Measurements from ENCODE around the gene CIC. TPM values are rescaled to one million over a fixed set of nuclear protein-coding genes. Genes with fewer than 3 reads are reported as not detected.
A peak's percentile ranks its signal among the peaks of the same experiment; 100 is the strongest.

The CIC gene
- total RNA-seq, 4 donors from 2014 or later = 15.2 to 52.2 (median 41.5) TPM

DNA sequence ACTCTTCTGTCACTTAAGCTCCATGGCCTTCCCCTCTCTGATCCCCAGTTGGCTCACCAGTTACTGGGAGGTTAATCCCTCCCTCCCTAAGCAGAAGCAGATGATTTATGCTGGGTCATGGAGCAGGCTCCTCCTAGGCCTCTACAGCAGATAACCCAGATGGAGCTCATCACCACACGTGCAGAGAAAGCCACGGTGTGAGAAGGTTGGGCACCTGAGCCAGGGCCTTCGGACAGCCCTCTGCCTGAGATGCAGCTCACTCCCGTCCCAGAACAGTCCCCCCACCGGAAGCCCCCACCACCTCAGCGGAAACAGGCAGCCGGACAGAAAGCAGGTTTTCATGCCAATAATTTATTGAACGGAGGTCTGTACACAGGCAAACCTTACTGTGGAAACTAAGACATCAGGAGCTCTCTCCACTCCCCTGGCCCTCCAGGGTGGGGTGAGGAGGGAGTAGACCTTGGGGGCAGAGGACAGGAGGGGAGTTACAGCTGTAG lies 39.1 kb upstream of the CIC start:
- intact Hi-C loops (cut with DNase I; ENCODE audit: low total_unique reads) = no loop called here

DNA sequence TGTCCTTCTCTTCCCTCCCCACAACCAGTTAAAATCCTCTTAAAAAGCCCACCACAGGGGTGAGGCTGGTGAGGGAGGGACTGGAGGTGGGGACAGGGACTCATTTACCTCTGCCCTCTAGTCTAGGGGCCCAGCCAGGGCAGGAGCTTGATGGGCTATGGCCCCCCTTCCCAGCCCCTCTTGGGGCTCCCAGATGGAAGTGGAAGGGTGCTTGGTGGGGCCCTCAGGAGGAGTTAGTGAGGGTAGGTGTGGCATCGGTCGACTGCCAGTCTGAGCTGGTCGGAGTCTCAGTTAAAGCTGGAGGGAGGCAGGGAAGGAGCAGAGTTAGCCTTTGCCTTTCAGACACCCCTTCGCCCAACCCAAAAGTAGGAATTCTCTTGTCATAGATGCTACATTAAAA lies 38.5 kb upstream of the CIC start:
- no peak overlapping the region for H3K4me3 ChIP-seq
- H3K9me3 ChIP-seq = no peaks in the 10 kb centered on the region
- DNase-seq (no peak), ATAC-seq (no peak)
- H3K27ac ChIP-seq = no peak overlapping the region
- H3K4me1 ChIP-seq = no peaks in the 10 kb centered on the region
- in situ Hi-C loops (cut with MboI; ENCODE audit: low sequenced_read_pairs in 4 of 4) (no loop called here), intact Hi-C loops (cut with DNase I; ENCODE audit: low total_unique reads) (no loop called here)
- TF ChIP-seq, protein P1, sequence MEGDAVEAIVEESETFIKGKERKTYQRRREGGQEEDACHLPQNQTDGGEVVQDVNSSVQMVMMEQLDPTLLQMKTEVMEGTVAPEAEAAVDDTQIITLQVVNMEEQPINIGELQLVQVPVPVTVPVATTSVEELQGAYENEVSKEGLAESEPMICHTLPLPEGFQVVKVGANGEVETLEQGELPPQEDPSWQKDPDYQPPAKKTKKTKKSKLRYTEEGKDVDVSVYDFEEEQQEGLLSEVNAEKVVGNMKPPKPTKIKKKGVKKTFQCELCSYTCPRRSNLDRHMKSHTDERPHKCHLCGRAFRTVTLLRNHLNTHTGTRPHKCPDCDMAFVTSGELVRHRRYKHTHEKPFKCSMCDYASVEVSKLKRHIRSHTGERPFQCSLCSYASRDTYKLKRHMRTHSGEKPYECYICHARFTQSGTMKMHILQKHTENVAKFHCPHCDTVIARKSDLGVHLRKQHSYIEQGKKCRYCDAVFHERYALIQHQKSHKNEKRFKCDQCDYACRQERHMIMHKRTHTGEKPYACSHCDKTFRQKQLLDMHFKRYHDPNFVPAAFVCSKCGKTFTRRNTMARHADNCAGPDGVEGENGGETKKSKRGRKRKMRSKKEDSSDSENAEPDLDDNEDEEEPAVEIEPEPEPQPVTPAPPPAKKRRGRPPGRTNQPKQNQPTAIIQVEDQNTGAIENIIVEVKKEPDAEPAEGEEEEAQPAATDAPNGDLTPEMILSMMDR (IDR thresholded peaks at IDR 0.05 in 4 of 5, conservative IDR thresholded peaks at IDR 0.05 in 1 of 5) = no peak
- no peak for TF ChIP-seq POLR2A (IDR thresholded peaks at IDR 0.05)
- H3K36me3 ChIP-seq = peaks cover 0 to 96% of the 10 kb centered on the region in 2 donors
- H3K27me3 ChIP-seq = no peaks in the 10 kb centered on the region

More for the DNA sequence above, 39.1 kb upstream of the CIC start:
- Histone ChIP-seq H3K27me3 (no peaks in the 10 kb centered on the region), H3K36me3 (peaks cover 0 to 96% of the 10 kb centered on the region in 2 donors), H3K4me1 (no peaks in the 10 kb centered on the region), H3K27ac (no peak overlapping the region), H3K4me3 (no peak overlapping the region), H3K9me3 (no peaks in the 10 kb centered on the region)
- ATAC-seq (peak in 1 of 2 donors; percentile 21), DNase-seq (no peak)
- in situ Hi-C loops (cut with MboI; ENCODE audit: low sequenced_read_pairs in 4 of 4) = no loop called here
- TF ChIP-seq POLR2A (IDR thresholded peaks at IDR 0.05) = no peak
- TF ChIP-seq, protein P1 (IDR thresholded peaks at IDR 0.05 in 4 of 5, conservative IDR thresholded peaks at IDR 0.05 in 1 of 5) = no peak

DNA sequence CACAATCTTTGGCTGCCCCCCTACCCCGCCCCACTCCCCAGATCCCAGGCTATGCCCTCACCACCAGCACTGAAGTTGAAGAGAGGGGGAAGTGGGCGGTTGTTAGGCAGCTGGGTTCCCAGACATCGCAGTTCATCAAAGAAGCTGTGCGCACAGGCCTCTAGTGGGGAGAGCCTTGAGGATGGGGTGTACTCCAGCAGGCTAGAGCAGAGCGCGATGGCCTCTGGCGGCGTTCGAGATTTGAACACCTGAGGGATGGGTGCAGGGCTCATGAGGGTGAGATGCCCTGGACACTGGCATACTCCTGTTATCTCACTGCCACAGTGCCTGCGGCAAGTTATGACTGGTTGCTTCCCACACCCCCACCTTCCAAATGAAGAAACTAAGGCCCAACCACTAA lies 36.6 kb upstream of the CIC start:
- in situ Hi-C loops (cut with MboI; ENCODE audit: low sequenced_read_pairs in 4 of 4) (no loop called here), intact Hi-C loops (cut with DNase I; ENCODE audit: low total_unique reads) (no loop called here)

DNA sequence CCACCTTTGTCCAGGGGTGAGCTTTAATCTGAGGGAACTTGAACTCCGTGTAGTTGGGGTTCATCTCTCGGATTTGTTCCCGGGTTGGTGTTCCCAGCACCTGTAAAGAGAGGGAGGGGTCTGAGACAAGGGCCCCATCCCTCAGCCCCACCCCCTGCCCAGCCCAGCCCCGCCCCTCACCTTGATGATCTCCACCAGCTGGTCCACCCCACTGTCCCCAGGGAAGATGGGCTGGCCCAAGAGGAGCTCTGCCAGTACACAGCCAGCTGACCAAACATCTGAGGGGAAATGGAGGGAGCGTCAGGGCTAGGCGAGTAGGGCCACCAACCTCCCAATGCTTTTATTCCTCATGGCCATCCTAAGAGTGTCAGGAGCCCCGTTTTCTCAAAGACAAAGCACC lies 35.9 kb upstream of the CIC start:
- ATAC-seq = no peak

More for the DNA sequence above, 36.6 kb upstream of the CIC start:
- no peak overlapping the region for H3K4me3 ChIP-seq
- H3K27ac ChIP-seq = no peak overlapping the region
- no peak for ATAC-seq
- no peak for DNase-seq
- H3K4me1 ChIP-seq = no peaks in the 10 kb centered on the region
- H3K9me3 ChIP-seq = no peaks in the 10 kb centered on the region
- no peak for TF ChIP-seq POLR2A (IDR thresholded peaks at IDR 0.05)
- TF ChIP-seq, protein P1 (IDR thresholded peaks at IDR 0.05 in 4 of 5, conservative IDR thresholded peaks at IDR 0.05 in 1 of 5) = no peak
- H3K36me3 ChIP-seq = peaks cover 0 to 92% of the 10 kb centered on the region in 2 donors
- H3K27me3 ChIP-seq = no peaks in the 10 kb centered on the region

More for the DNA sequence above, 35.9 kb upstream of the CIC start:
- in situ Hi-C loops (cut with MboI; ENCODE audit: low sequenced_read_pairs in 4 of 4) (no loop called here), intact Hi-C loops (cut with DNase I; ENCODE audit: low total_unique reads) (no loop called here)
- Histone ChIP-seq H3K4me1 (no peaks in the 10 kb centered on the region), H3K36me3 (peaks cover 0 to 87% of the 10 kb centered on the region in 2 donors), H3K27ac (no peak overlapping the region), H3K27me3 (no peaks in the 10 kb centered on the region), H3K4me3 (no peak overlapping the region), H3K9me3 (no peaks in the 10 kb centered on the region)
- TF ChIP-seq POLR2A (IDR thresholded peaks at IDR 0.05) = no peak
- TF ChIP-seq, protein P1 (IDR thresholded peaks at IDR 0.05 in 4 of 5, conservative IDR thresholded peaks at IDR 0.05 in 1 of 5) = no peak
- DNase-seq = no peak
